NK-92 (cell line): ENCODE measurements around the gene ELMO3.

Experiments used
- DNase-seq: peaks from one replicate; lab custom pipeline; 2025; ENCODE audit not compliant: unreplicated experiment; lab: John Stamatoyannopoulos, UW

ELMO3 gene

DNA sequence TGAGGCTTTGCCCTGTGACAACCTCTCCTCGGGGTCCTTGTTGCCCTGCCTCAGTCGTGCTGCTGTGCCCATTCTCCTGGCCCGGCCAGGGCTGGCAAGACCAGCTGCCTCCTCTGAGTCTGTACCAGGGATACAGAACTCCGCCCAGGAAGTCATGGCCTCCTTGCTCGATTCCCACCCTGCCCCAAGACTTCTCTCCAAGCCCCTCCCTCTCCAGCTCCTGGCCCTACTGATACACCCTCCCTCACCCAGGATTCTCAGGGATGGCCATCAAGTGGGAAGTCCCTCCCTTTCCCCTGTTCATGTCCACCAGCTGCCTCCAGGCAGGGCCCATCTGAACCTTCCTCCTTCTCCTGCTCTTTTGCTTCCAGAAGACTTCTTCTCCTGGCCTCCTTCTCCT lies 16.8 kb downstream of the ELMO3 start:
- no peak for DNase-seq

DNA sequence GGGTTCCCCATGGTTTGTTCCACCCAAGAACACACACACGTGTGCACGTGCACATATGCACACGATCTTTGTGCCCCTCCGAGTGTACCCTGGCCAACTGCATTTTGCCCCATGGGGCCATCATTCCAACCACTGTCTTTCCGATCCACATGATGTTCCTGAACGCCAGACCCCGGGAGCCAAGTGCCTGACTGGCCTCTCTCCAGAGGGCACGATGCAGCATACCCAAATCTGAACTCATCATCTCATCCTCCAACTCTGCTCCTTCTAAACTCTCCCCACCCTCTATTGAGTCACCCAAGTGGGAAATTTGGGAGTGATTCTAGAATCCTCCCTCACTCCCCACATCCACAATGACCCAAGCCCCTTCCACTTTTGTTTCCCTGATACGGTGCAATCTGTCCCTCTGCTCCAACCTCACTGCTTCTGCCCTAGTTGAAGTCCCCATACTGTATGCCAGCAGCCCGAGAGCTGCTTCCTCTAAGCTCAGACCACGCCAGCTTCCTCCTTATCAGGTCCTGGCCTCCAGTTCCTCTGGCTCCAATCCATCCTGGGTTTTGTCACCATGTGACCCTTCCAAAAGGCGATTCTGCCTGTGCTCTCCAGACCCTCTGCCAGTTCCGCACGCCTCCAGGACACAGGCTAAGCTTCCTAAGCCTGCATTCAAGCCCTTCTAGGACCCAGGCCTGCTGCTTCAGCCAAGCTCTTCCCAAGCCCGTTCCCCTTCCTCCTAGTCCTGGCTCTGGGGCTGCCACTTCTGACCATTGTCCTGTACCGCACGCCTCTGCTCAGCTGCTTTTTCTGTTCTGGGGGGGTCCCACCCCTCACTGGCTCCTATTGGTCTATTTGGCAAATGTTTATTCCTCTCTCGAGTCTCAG lies 17.9 kb downstream of the ELMO3 start:
- DNase-seq = no peak

DNA sequence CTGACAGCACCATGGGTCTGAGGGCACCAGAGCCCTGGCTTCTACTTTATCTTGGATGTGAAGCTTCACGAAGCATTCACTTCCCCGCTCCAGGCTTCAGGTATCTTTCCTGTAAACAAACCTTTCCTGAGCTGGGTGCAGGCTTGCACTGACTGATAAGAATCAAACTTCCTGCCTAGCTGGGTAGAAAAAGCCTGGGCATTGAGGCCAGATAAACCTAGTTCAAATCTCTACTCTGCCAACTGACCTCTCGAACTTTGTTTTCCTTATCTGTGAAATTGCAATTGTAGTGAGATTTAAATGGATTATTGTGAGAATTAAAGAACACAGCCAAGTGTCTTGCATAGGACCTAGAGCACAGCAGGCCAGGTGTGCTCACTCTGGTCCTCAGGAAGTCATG lies 25.1 kb downstream of the ELMO3 start:
- DNase-seq = no peak

DNA sequence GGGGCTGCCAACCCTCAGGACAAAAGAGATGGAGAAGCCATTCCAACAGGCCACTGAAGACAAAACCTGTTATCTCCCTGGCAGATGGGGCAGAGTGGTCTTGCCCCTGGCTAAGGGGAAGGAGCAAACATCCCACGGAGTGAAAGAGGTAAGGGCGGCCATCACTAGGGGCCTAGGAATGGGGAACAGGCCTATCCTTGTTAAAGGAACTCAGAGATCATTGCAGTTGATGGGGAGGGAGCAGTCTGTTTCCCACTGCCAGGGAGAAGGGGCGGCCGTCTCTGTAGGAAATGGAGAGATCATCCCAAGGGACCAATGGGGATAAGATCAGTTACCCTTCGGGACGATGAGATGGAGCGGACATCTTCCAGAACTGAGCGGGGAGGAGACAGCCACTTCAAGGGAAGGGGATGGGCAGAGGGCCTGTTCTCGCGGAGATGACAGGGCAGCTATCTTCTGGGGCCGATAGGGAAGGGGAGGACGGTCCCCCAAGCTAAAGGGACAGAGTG lies 27.4 kb downstream of the ELMO3 start:
- no peak for DNase-seq

DNA sequence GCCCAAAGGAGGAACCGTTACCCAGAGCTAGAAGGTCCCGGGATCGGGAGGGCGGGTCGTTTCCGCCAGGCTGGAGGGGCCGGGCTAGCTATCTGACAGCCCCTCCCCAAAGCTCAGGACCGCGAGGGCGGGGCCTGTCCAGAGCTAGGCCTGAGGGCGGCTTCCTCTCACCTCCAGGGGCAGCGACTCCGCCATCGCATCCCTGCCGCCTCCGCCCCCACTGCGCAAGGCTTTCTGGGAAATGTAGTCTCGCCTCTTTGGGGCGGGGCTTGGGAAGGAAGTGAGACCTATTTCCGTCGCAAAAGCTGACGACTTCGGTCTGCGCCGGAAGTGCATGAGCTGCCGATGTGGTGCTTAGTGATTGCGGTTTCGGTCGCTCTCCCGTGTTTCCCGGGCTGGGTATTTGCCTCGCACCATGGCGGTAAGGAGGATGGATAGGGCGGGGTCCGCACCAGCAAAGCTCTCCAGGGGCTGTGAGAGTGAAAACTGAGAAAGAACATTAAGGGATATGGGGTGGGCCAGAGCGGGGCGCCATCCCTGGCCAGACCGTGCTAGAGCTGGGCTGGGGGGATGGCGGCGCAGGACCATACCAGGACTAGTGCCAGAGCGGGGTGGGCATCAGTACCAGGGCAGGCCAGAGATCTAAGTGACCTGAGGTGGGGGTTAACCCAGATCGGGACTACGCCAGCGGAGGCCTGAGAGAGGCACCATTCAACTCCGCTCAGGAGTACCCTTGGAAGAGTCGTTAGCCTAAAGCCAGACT lies 28.1 kb downstream of the ELMO3 start, which contains the start of gene TMEM208:
TMEM208 (plus strand) TSS at position 327 of the 763 bp plus-strand sequence; CDS start at position 416, 89 bp downstream.
- peak; percentile 89 for DNase-seq

DNA sequence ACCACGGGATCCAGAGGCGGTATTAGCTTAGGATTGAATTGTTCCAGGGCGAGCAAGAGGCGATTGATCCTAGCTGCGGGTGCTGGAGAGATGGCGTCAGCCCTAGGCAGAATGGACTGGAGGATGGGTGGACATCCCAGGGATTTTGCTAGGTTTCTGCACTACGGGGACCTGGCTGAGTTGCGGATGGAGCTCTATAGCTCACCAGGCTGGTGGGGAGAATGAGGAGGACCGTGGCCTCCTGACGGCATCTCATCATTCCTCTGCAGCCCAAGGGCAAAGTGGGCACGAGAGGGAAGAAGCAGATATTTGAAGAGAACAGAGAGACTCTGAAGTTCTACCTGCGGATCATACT lies 28.6 kb downstream of the ELMO3 start:
- no peak for DNase-seq

DNA sequence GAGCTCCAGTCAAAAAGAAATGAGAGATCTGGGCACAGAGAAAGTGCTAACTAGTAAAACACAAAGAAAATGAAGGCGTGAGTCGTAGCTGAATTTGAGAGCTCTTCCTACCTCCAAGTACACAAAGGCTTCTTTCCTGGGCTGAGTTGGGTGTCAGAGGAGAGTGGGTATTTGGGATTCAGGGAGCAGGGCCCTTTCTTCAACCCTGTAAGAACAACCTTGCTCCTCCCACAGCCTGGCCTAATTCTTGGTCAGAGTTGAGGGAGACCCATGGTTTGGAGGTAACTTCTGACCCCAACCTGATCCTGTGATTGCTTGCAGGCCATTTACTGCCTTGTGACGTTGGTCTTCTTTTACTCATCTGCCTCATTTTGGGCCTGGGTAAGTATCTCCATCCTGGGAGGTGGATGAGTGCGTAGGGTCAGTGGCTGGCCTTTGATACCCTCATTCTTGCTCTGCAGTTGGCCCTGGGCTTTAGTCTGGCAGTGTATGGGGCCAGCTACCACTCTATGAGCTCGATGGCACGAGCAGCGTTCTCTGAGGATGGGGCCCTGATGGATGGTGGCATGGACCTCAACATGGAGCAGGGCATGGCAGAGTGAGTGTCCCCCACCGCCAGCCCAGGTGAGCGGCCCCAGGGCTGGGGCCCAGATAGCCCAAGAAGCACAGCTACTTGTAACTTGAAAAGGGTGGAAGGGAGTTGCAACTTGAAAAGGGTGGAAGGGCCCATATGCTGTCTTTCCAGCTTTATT lies 29.3 kb downstream of the ELMO3 start:
- DNase-seq = no peak

DNA sequence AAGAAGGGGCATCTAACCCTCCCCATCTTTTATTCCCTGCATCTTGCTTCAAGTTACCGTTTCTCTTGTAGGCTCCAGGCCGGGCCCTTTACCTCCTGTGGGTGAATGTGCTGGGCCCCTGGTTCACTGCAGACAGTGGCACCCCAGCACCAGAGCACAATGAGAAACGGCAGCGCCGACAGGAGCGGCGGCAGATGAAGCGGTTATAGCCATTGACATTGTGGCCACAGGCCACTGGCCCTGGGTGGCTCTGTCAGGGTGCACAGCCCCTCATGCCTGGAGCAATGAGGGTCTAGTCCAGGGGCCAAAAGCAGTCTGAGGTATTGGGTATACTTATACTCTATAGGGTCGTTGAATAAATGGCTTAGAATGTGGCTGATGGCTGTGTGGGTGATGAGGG lies 30.0 kb downstream of the ELMO3 start:
- DNase-seq = no peak

DNA sequence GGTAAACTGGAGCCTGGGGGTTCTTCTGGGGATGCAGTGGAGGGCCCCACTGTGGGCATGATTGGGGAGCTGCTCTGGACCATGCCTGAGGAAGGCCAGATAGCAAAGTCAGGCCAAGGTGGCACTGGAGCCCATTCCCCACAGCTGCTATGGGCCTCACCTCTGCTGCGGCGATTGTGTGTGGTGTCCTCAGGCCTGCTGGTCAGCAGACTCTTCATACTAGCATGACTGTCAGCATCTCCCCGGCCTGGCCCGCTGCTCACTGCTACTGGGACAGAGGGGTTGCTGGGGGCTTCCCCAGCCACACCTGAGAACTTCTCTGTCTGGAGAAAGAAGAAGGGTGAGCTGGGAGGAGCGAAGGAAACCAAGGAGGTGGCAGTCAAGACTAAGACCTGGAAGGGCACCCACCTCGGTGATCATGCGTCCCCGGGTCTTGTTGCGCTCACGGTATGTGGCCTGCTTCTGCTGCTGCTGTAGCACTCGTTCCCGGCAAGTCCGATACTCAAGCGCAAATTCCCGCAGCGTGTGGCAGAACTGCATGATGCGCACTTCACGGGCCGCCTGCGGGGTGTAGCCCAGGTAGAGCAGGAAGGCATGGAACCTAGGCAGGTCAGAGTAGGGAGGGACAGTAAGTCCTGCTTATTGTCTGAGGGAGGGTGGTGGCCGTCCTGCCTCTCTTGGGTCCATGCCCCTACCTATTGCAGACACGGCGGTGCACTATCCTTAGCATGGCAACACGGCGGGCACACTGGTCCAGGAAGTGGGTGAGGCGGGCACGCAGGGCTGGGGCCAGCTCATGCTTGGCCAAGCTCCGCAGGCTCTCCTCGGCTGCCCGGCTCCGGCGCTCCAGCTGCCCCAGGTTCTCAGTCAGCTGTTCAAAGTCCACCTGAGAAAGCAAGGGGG lies 31.2 kb downstream of the ELMO3 start:
- DNase-seq = no peak

DNA sequence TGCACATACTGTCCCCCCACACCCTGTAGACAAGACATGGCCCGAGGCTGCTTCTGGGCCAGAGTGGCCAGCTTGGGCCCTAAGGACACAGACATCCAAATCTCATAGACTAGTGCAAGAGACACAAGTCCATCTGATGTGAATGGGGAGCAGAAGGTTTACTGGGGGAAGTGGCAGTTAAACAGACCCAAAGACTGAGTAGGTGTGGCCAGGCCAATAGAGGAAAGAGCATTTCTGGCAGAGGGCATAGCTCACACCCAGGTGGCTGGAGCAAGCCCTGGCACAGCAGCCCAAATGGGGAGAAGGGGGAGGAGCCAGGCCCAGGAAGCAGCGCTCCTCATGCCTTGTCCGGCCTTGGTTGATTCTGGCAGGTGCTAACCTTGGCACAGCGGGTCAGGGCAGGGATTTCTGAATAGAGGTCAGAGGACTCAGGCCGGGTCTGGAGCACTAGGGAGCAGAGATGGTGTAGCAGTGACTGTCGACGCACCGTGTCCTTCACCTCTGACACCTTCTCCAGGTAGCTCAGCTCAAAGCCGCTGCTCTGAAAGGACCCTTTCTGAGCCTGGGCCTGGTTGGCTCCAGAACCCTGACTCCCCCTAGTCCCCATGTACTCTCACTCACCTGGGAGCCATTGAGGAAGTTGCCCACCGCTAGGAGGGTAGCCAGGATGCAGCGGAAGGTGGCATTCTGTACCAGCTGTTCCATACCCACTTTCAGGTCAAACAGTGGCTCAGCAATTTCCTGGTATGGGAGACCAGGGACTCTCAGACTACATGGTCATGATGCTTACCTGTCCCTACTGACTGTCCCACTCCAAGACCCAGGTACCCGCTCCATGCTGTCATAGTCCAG lies 32.1 kb downstream of the ELMO3 start:
- no peak for DNase-seq

DNA sequence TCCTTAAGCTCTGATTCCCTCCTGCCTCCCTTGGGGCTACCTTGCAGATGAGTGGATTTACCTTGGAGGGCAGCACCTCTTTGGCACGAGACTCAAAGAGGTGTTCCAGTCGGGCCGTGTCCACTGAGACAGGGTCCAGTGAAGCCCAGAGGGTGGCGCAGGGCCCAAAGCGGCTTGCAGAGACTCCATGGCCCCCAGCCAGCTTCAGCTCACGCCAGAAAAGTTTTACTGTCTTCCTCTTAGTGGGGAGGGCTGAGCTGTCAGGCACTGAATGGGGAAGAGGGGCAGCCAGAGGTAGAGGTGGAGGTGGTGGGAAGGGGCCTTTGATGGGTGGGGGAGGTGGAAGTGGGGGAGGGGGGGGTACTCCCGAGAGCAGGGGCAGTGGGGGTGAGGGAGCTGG lies 34.7 kb downstream of the ELMO3 start:
- DNase-seq = no peak

DNA sequence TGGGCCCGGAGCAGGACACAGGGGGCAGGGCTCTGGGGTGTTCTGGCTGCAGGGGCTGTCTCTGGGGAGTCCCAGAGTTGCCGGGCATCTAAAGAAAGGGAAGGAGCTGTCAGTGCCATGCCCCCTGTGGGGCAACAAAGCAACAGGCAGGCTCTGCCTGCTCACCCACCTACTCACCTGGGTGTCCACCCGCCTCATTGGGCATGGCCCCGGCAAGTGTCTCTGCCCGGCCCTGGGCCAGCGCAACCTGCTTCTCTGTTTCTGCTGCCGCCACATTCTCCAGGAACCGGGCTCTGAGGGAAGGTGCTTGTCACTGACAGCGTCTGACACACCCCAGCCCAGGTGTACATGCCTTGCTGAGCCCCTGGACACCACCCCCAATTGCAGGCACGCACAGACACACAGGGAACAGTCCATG lies 35.3 kb downstream of the ELMO3 start:
- DNase-seq = no peak

DNA sequence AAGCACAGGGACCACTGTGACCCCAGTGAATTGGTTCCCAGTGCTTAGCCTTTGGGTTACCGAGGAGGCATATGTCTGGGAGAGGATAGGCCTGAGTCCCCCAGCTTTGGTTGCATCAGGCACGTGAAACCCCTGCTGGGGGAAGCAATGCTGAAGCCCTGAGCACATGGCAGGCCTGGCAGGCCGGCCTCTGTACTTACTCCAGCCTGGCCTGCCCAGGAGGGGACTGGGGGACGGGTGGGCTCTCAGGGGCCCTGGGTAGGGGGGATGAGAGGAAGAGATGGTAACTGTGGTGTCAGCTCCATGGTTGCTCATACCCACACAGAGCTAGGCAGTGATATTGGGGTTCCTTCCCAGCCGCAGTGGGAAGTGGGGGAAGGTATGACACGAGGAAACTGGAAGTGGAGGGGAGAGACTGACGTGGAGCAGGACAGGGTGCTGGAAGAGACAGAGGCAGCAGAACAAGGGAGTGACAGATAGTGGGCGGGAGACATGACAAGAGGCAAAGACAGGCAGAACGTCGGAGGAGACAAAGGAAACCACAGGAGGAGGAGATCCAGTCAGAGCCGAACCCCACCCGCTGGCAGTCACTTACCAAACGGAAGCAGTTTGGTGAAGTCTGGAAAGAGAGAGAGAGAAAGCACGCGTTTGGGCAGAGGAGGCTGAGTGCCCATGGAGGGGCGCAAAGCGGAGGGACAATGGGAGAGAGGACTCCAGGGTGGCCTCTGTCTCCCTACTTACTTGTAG lies 37.1 kb downstream of the ELMO3 start:
- DNase-seq = no peak

DNA sequence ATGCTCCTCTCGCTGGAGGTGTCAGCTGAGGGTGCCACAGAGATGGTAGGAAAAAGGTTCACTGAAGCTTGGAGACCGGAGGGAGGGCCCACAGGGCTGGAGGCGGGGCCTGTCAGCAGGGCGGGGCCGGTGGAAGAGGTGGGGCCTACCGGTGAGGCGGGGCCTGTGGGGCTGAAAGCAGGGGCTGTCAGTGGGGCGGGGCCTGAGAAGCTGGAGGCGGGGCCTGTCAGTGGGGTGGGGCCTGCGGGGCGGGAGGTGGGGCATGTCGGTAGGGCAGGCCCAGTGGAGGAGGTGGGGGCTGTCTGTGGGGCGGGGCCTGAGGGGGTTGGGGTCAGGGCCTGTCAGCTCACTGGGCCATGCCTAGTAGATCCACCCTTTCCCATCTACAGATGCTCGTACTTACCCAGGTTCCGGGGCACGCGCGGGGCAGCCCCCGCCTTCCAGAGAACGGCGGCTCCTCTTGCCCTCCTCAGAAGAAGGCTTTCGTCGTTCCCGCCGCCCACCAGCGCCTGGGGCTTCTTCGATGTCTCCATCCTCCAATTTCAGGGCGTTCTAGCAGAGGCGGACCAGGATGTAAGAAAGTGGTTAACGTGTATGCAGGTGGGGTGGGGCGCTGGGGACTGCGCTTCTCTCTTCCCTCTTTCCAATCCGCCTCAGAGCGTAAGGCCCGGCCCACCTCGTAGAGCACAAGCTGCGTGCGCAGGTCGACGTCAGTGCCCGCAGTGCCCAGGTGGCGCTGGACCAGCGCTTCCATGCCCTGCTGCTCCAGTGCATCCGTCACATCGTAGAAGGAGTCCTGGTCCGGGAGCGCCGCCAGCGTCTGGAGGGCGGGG lies 37.8 kb downstream of the ELMO3 start:
- no peak for DNase-seq

DNA sequence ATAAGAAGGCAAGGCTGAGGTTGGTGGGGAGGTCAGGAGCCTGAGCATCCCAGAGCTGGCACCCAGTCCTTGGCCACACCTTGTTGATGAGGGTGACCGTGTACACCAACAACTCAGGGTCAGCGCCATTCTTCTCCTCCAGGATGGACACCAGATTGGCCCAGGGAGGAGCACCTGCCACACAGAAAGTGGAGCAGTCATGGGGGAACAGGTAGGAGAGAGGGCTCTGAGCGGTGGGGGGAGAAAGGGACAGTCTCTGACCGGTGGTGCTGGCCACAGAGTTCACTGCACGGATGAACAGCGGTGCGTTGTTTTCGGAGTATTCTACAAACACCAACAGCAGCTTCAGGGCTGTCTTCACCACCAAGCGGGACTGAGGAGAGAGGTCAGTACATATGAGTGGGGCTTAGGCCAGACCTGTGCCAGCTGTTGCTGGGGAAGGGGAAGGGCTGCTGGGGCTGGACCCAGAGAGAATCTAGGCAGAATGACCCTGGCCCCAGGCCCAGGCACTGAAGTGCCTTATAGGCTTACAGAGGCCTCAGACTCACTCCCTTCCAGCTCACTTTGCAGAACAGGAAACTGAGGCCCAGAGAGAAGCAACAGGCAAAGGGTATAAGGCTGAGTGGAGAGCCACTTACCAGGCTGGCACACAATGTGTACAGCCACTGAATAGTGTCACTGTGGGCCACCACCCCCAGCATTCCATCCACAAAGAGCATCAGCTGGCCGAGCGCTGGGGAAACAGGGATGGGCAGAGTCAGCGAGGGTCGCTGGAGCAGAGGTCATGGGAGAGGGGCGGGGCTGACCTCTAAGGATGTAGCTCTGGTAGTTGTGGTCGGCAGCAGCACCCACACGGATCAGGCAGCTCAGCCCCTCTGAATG lies 38.7 kb downstream of the ELMO3 start:
- DNase-seq = no peak

DNA sequence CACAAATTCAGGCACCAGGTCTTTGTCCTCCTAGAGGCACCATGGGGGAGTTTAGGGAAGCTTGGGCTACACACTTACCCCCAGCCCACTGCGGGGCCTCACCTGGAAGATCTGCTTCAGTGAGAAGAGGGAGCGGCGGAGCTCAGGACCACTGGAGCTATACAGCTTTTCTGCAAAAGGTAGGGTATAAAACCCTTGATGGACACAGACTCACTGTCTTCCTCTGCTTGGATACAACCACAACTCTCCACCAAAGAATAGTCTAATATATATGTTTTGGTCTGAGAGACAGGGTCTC lies 39.3 kb downstream of the ELMO3 start:
- DNase-seq = no peak

DNA sequence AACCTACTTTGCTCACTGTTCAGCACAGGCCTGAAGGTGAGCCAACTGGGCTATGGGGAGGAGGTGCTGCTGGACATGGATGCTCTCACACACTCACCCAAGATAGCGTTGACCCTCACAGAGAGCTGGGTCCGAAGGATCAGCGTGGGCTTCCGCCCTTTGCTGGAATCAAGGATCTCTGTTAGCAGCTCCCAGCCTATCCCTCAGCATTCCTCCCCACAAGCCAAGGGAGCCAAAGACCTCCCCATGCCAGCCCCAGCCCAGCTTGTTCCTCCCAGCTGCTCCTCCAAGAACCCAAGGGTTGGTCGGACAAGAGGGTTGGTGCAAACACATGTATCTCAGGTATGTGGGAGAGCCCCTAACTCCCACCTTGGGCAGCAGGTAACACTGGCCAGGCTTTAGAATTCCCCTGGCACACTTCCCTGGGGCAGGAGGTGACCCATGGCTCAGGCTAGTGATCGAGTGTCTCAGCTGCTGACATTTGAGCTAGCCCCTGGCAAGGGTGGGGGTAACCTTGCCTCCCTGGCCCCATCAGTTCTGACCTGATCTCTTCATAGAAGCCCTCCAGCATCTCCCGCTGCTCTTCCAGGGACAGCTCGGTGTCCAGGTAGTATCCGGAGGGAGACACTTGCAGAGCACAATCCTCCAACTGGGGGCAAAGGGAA lies 40.0 kb downstream of the ELMO3 start:
- no peak for DNase-seq
